ENCODE results near the gene LPP.

LPP gene

DNA sequence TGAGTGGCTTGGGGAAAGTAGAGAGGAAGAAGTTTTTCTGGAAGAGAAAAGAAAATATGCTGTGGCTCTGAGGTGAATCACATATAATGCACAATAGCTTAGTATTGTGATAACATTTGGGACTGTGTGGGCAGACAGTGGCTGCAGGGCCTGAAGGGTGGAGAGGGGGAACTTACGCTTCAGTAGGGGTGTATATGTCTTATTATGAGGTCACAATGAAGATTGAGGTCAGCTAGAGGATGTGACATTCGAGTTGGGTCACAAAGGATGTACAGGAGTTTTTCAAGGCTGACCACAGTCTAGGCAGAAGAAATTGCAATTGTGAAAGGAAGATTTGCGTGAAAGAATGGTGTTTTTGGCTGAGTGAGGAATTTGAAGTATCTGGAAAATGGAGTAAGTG lies 414.8 kb downstream of the LPP start:
- Histone ChIP-seq H3K36me3 (no peaks in the 10 kb centered on the region), H3K9me3 (no peaks in the 10 kb centered on the region), H3K4me1 (peaks cover 9% of the 10 kb centered on the region), H3K27me3 (no peaks in the 10 kb centered on the region), H3K4me3 (ENCODE audit: low read depth, low read length) (no peak overlapping the region)
- TF ChIP-seq, protein P1, sequence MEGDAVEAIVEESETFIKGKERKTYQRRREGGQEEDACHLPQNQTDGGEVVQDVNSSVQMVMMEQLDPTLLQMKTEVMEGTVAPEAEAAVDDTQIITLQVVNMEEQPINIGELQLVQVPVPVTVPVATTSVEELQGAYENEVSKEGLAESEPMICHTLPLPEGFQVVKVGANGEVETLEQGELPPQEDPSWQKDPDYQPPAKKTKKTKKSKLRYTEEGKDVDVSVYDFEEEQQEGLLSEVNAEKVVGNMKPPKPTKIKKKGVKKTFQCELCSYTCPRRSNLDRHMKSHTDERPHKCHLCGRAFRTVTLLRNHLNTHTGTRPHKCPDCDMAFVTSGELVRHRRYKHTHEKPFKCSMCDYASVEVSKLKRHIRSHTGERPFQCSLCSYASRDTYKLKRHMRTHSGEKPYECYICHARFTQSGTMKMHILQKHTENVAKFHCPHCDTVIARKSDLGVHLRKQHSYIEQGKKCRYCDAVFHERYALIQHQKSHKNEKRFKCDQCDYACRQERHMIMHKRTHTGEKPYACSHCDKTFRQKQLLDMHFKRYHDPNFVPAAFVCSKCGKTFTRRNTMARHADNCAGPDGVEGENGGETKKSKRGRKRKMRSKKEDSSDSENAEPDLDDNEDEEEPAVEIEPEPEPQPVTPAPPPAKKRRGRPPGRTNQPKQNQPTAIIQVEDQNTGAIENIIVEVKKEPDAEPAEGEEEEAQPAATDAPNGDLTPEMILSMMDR (IDR thresholded peaks at IDR 0.05; ENCODE audit: low read depth, low read length), result no peak
- no peak for DNase-seq

DNA sequence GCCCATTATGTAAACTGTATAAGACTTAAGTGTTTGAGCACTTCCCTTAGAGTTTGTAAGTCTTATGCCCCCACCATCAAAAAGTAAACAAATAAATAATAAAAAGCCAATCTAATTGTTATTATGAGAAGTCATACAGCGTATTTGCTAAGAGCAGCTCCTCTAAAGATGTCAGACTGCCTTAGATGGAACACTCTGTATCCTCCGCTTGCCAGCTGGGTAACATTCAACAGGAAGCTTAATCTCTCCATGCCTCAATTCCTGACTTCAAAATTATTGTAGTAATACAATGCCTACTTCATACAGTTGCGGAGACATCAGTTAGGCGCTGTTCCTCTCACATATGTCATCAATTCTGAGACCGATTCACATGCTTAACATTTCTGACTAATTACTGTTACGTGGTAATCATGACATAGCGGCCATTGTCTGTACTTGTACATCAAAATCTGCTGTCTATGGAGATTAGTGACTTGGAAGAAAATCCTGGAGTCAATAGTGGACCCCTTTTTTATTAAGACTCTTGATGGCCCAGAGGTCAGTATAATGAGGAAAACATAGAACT lies 417.7 kb downstream of the LPP start:
- DNase-seq, result no peak
- no peaks in the 10 kb centered on the region for H3K27me3 ChIP-seq
- H3K4me3 ChIP-seq (ENCODE audit: low read depth, low read length), result no peak overlapping the region
- peaks cover 24% of the 10 kb centered on the region for H3K4me1 ChIP-seq
- H3K36me3 ChIP-seq, result no peaks in the 10 kb centered on the region
- H3K9me3 ChIP-seq, result no peaks in the 10 kb centered on the region
- TF ChIP-seq, protein P1 (IDR thresholded peaks at IDR 0.05; ENCODE audit: low read depth, low read length), result no peak

DNA sequence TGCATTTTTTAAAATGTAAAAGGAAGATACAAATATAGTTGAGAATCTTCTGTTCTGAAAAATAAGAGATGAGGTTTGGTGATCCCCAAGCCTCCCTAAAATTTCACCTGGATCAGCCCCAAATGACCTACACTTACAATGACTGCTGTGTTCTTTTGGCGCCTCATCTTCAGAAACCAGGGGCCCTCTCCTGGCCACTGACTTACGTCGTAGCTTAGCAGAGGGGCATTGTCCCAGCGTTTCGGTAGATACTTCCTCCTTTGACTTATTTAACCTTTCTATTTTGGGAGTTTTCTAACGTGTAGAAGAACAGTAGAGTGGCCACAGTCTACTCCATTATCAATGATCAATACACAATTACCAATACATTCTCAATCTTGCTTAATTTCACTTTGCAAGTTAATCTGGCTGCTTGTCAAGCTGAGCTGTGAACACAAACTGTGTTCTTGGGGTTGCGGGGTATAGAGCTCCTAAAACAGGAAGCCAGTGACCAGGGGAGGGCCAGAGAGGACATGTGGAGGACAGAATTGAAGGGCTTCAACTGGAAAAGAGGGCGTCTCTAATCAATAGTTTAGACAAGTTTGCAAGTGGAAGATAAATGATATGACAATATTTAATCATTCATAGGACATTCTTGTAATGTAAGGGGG lies 419.5 kb downstream of the LPP start:
- Histone ChIP-seq H3K36me3 (no peaks in the 10 kb centered on the region), H3K4me3 (ENCODE audit: low read depth, low read length) (no peak overlapping the region), H3K27me3 (no peaks in the 10 kb centered on the region), H3K9me3 (no peaks in the 10 kb centered on the region), H3K4me1 (peaks cover 28% of the 10 kb centered on the region)
- DNase-seq, result no peak
- TF ChIP-seq, protein P1 (IDR thresholded peaks at IDR 0.05; ENCODE audit: low read depth, low read length), result no peak

DNA sequence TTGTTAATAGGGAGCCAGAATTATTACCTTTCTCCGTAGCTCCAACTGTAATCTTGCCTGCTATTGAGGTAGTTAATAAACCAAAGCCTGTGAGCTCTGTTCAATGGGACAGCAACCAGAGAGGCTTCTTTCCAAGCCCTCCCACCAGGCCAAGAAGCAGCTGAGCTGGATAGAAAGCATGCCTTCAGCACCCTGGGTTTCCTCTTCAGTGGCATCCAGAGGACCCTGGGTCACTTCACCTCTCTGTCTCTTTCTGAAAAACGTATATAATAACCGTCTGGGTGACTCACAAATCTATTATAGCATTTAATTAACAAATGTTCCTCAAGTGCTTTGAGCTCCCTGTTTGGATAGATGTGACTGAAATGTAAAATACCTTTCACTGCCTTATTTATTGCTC lies 420.0 kb downstream of the LPP start:
- Histone ChIP-seq H3K4me3 (ENCODE audit: low read depth, low read length) (no peak overlapping the region), H3K9me3 (no peaks in the 10 kb centered on the region), H3K36me3 (no peaks in the 10 kb centered on the region), H3K27me3 (no peaks in the 10 kb centered on the region), H3K4me1 (peaks cover 28% of the 10 kb centered on the region)
- TF ChIP-seq, protein P1 (IDR thresholded peaks at IDR 0.05; ENCODE audit: low read depth, low read length), result no peak
- DNase-seq, result peak; percentile 23

DNA sequence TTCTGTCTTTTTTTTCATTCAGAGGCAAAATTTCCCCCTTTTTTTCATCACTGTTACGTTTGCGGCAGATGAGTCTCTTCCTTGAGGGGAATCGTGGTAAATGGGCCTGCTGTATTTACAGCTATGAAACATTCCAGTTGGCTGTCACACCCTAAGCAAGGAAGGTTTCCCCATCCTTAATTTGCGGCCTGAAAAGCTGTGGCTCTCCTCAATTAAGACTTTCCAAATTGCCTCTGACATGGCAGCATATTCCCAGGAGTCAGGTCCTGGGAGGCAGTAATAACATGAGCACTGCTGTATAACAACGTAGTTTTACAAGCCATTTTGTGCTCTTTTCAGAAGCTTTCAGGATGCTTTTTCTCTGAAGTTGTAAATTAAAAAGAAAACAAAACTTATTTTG lies 420.9 kb downstream of the LPP start:
- Histone ChIP-seq H3K27me3 (no peaks in the 10 kb centered on the region), H3K9me3 (no peaks in the 10 kb centered on the region), H3K4me3 (ENCODE audit: low read depth, low read length) (peak overlapping the region; percentile 12; the same call in 1 of the 2 replicates), H3K36me3 (no peaks in the 10 kb centered on the region), H3K4me1 (peaks cover 26% of the 10 kb centered on the region)
- TF ChIP-seq, protein P1 (IDR thresholded peaks at IDR 0.05; ENCODE audit: low read depth, low read length), result no peak
- peak; percentile 63 for DNase-seq

DNA sequence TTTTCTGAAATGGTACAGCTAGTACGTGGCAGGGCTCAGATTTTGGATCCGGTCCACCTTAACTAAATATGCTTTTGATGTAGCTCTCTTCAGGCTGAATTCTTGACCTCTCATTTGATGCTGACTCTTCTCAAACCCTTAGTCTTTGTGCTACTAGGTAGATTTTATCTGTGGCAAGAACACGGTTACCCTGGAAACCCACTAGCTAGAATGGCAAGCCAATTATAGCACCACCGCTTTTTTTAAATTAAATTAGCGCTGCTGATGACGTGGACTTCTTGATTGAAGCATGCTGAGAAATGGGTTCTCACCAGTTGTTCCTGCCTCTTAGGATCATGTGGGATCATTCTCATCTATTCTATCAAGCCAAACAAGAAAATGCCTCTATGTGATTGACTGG lies 421.5 kb downstream of the LPP start:
- H3K9me3 ChIP-seq, result no peaks in the 10 kb centered on the region
- TF ChIP-seq, protein P1 (IDR thresholded peaks at IDR 0.05; ENCODE audit: low read depth, low read length), result no peak

More for the DNA sequence above, 421.5 kb downstream of the LPP start:
- Histone ChIP-seq H3K36me3 (no peaks in the 10 kb centered on the region), H3K27me3 (no peaks in the 10 kb centered on the region), H3K4me1 (peaks cover 27% of the 10 kb centered on the region), H3K4me3 (ENCODE audit: low read depth, low read length) (peak overlapping the region; percentile 12; the same call in 1 of the 2 replicates)
- no peak for DNase-seq

All from BE2C (cell line).